MM.1S (cell line): ENCODE results near the gene GABRG3.

Source experiments
- DNase-seq: peaks from one replicate; pipeline ENCODE4 v3.0.0-alpha.2; 2015
- H2AFZ ChIP-seq: fragments of 300-600 bp; sonication (generic); 2 replicates; pipeline ENCODE4 v1.6.0; 2016; ENCODE audit warnings: antibody characterized with exemption, low read length
- H3F3A ChIP-seq: fragments of 300-600 bp; sonication (generic); 2 replicates; pipeline ENCODE4 v1.6.1; 2016; ENCODE audit warnings: mild to moderate bottlenecking, antibody characterized with exemption, low read length, moderate library complexity, mixed read lengths; ENCODE audit not compliant: insufficient read depth
- H3K27ac ChIP-seq: fragments of 300-600 bp; sonication (generic); 2 replicates; pipeline ENCODE4 v1.5.1; 2016; ENCODE audit warnings: mild to moderate bottlenecking, low read length
- H3K27me3 ChIP-seq: fragments of 300-600 bp; sonication (generic); replicated peaks from 2 replicates; pipeline ENCODE4 v1.6.0; 2016; ENCODE audit warnings: low read length; ENCODE audit not compliant: insufficient read depth
- H3K36me3 ChIP-seq: fragments of 300-600 bp; sonication (generic); replicated peaks from 2 replicates; pipeline ENCODE4 v1.6.1; 2016; ENCODE audit warnings: mild to moderate bottlenecking, low read length, mixed read lengths; ENCODE audit not compliant: insufficient read depth
- H3K4me1 ChIP-seq: fragments of 300-600 bp; sonication (generic); 2 replicates; pipeline ENCODE4 v1.6.1; 2016; ENCODE audit warnings: low read length, mixed read lengths
- H3K4me2 ChIP-seq: fragments of 300-600 bp; sonication (generic); 2 replicates; pipeline ENCODE4 v1.6.0; 2016; ENCODE audit warnings: low read depth, low read length
- H3K4me3 ChIP-seq: fragments of 300-600 bp; sonication (generic); 2 replicates; pipeline ENCODE4 v1.5.1; 2016; ENCODE audit warnings: low read length, mixed read lengths
- H3K79me2 ChIP-seq: fragments of 300-600 bp; sonication (generic); 2 replicates; pipeline ENCODE4 v1.6.1; 2016; ENCODE audit warnings: mixed run types, low read length, mixed read lengths
- H3K9ac ChIP-seq: fragments of 300-600 bp; sonication (generic); 2 replicates; pipeline ENCODE4 v1.6.1; 2016; ENCODE audit warnings: low read length, mixed read lengths
- H3K9me2 ChIP-seq: fragments of 300-600 bp; sonication (generic); replicated peaks from 2 replicates; pipeline ENCODE4 v1.6.1; 2016; ENCODE audit warnings: mild to moderate bottlenecking, low read length, mixed read lengths; ENCODE audit not compliant: insufficient read depth
- H3K9me3 ChIP-seq: fragments of 300-600 bp; sonication (generic); replicated peaks from 2 replicates; pipeline ENCODE4 v1.6.1; 2016; ENCODE audit warnings: mild to moderate bottlenecking, low read length, mixed read lengths; ENCODE audit not compliant: insufficient read depth
- H4K20me1 ChIP-seq: fragments of 300-600 bp; sonication (generic); 2 replicates; pipeline ENCODE4 v1.6.1; 2016; ENCODE audit warnings: mild to moderate bottlenecking, low read length, moderate library complexity, mixed read lengths; ENCODE audit not compliant: insufficient read depth
- EZH2 ChIP-seq: fragments of 300-600 bp; sonication (generic); optimal IDR thresholded peaks from 2 replicates; pipeline ENCODE3; 2017; ENCODE audit warnings: low read depth, mild to moderate bottlenecking, antibody characterized with exemption, low read length, mixed read lengths
- EZH2phosphoT487 ChIP-seq: fragments of 300-600 bp; sonication (generic); IDR thresholded peaks from 2 replicates; pipeline ENCODE4 v1.6.1; 2018; ENCODE audit warnings: antibody characterized with exemption, low read length
- TF ChIP-seq, protein P1 (sequence below): fragments of 300-600 bp; sonication (generic); IDR thresholded peaks from 2 replicates; pipeline ENCODE4 v1.5.1; 2016; ENCODE audit warnings: antibody characterized with exemption, low read length, mixed read lengths

The GABRG3 gene

DNA sequence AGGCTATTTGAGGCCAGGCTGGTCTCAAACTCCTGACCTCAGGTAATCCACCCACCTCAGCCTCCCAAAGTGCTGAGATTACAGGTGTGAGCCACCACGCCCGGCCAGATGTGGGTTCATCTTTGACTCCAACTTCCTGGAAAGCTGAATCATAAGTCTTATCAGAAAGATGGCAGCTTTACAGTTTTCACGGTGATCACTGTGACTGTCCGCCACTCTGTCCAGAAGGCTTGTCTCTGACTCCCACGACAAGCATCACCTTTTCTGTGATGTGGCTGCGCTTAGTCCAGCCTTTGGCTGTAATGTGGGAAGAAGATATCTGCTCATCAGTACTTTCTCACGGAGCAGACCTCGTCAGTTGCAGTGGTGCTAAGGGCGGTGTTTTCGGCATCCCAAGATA is 527.7 kb downstream of the GABRG3 start:
- H3F3A ChIP-seq: no peaks in the 10 kb centered on the region
- H3K79me2 ChIP-seq: no peaks in the 10 kb centered on the region
- H2AFZ ChIP-seq: no peak overlapping the region
- no peak overlapping the region for H3K9ac ChIP-seq
- no peaks in the 10 kb centered on the region for H3K4me1 ChIP-seq
- DNase-seq: no peak
- H3K9me3 ChIP-seq: no peaks in the 10 kb centered on the region
- H3K27me3 ChIP-seq: no peaks in the 10 kb centered on the region
- H3K4me2 ChIP-seq: no peak overlapping the region
- no peak overlapping the region for H3K27ac ChIP-seq
- TF ChIP-seq EZH2phosphoT487 (no peak), EZH2 (no peak)
- TF ChIP-seq, protein P1, sequence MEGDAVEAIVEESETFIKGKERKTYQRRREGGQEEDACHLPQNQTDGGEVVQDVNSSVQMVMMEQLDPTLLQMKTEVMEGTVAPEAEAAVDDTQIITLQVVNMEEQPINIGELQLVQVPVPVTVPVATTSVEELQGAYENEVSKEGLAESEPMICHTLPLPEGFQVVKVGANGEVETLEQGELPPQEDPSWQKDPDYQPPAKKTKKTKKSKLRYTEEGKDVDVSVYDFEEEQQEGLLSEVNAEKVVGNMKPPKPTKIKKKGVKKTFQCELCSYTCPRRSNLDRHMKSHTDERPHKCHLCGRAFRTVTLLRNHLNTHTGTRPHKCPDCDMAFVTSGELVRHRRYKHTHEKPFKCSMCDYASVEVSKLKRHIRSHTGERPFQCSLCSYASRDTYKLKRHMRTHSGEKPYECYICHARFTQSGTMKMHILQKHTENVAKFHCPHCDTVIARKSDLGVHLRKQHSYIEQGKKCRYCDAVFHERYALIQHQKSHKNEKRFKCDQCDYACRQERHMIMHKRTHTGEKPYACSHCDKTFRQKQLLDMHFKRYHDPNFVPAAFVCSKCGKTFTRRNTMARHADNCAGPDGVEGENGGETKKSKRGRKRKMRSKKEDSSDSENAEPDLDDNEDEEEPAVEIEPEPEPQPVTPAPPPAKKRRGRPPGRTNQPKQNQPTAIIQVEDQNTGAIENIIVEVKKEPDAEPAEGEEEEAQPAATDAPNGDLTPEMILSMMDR: no peak
- H3K9me2 ChIP-seq: no peaks in the 10 kb centered on the region
- H4K20me1 ChIP-seq: no peaks in the 10 kb centered on the region
- H3K36me3 ChIP-seq: no peaks in the 10 kb centered on the region
- H3K4me3 ChIP-seq: no peak overlapping the region

DNA sequence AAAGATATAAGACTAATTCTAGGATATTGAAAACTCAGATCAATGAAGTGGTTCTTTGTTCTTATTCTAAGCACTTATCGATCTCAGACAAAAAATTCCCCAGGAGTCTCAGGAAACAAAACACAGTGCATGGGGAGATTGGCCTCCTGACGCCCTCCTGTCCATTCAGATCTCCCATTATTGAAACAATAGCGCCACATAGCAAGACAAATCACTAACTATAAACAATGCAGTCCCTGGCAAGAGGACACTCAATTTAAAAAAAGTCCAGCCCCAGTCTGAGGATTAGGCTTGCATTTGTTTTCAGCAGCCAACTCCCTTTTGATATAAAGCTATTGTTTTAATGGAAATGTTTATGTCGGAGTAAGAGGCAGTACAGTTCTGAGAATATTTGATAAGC is 528.2 kb downstream of the GABRG3 start:
- TF ChIP-seq EZH2 (no peak), EZH2phosphoT487 (no peak)
- TF ChIP-seq, protein P1: no peak
- Histone ChIP-seq H3K9ac (no peak overlapping the region), H3K4me3 (no peak overlapping the region), H3K36me3 (no peaks in the 10 kb centered on the region), H3K9me2 (no peaks in the 10 kb centered on the region), H3K27ac (no peak overlapping the region), H3F3A (no peaks in the 10 kb centered on the region), H3K27me3 (no peaks in the 10 kb centered on the region), H3K4me1 (no peaks in the 10 kb centered on the region), H3K4me2 (no peak overlapping the region), H3K79me2 (no peaks in the 10 kb centered on the region), H4K20me1 (no peaks in the 10 kb centered on the region), H3K9me3 (no peaks in the 10 kb centered on the region), H2AFZ (no peak overlapping the region)
- DNase-seq: no peak

DNA sequence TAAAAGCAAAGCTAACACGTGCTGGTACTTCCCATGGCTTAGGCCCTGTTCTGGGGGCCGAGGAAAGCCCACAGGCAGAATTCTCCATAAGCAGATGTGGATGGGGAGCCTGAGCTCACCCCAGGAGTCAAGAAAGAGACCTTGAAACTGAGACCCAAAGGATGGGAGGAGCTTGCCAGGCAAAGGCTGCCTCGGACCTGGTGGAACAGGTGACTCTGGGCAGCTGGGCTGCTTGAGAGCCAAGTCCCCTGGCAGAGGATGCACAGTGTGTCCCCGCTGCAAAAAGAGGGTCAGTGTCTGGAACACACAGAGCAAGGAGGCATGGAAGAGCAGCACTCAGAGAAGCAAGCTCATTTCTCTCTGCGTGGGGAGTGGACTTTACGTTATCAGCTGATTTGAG is 528.7 kb downstream of the GABRG3 start:
- no peaks in the 10 kb centered on the region for H3K9me2 ChIP-seq
- no peaks in the 10 kb centered on the region for H3F3A ChIP-seq
- no peaks in the 10 kb centered on the region for H3K79me2 ChIP-seq
- no peak overlapping the region for H3K9ac ChIP-seq
- no peaks in the 10 kb centered on the region for H3K36me3 ChIP-seq
- DNase-seq: no peak
- no peak overlapping the region for H3K4me2 ChIP-seq
- no peaks in the 10 kb centered on the region for H4K20me1 ChIP-seq
- H3K27ac ChIP-seq: no peak overlapping the region
- TF ChIP-seq EZH2 (no peak), EZH2phosphoT487 (no peak)
- TF ChIP-seq, protein P1: no peak
- H3K27me3 ChIP-seq: no peaks in the 10 kb centered on the region
- no peaks in the 10 kb centered on the region for H3K9me3 ChIP-seq
- H3K4me3 ChIP-seq: no peak overlapping the region
- no peaks in the 10 kb centered on the region for H3K4me1 ChIP-seq
- no peak overlapping the region for H2AFZ ChIP-seq
